ENCODE results near the gene IFITM2.
"Not testable (repeated sequence)": the region's sequence is repeated elsewhere in the genome, so short reads cannot be mapped to it uniquely, and the experiment has no call there.

Gene IFITM2

DNA sequence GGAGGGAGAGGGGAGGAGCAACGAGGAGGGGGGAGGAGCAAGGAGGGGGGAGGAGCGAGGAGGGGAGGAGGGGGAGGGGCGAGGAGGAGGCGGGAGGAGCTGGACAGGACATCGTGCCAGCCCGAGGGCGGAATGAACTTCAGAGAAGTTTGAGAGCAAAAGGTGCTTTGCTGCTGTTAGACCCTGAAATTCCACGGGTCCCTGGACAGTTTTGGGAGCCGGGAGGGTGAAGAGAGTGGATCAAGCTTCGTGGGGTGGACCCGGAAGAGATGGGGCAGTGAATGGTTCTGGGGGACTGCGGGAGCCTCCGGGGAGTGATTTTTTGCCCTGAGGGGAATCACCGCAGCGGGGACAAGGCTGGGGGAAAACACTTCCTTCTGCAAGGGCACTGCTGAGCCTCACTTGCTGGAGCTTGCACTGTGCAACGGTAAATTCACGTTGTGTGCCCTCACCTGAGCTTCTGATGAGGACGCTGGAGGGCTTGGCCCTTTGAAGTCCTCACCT lies 40.1 kb upstream of the IFITM2 start:
- Histone ChIP-seq H3K4me3 (ENCODE audit: insufficient read depth in 1 of 2, low read depth in 1 of 2, low read length in 2 of 2) (no peak overlapping the region), H3K36me3 (ENCODE audit: control insufficient read depth in 1 of 2, insufficient read depth in 2 of 2, low read depth in 1 of 2, low read length in 2 of 2) (no peaks in the 10 kb centered on the region), H3K18ac (ENCODE audit: low read depth in 1 of 2, low read length in 2 of 2) (no peak overlapping the region), H3K79me1 (replicated peaks; ENCODE audit: low read length, poor library complexity, severe bottlenecking) (no peaks in the 10 kb centered on the region), H3K4me2 (ENCODE audit: low read length, poor library complexity, severe bottlenecking) (no peak overlapping the region), H3K23ac (ENCODE audit: low read length in 2 of 2) (no peak overlapping the region), H4K91ac (ENCODE audit: low read length) (no peak overlapping the region), H3K9me3 (ENCODE audit: control insufficient read depth, low read length) (no peaks in the 10 kb centered on the region), H3K4me1 (ENCODE audit: control insufficient read depth, insufficient read depth, low read depth, low read length) (peaks cover 6% of the 10 kb centered on the region), H3K27me3 (ENCODE audit: control insufficient read depth in 1 of 2, insufficient read depth in 1 of 2, low read length in 2 of 2) (peaks cover 3 to 28% of the 10 kb centered on the region in 2 experiments), H4K8ac (ENCODE audit: low read length) (no peak overlapping the region), H2AK5ac (ENCODE audit: low read length, severe bottlenecking) (no peak overlapping the region), H3K14ac (ENCODE audit: low read length in 2 of 2) (no peak overlapping the region), H2AFZ (ENCODE audit: low read depth, low read length) (no peak overlapping the region), H3K4ac (ENCODE audit: low read depth in 1 of 2, low read length in 2 of 2) (no peak overlapping the region), H3K27ac (ENCODE audit: low read length, poor library complexity, severe bottlenecking) (no peak overlapping the region), H2BK12ac (ENCODE audit: low read length in 2 of 2) (no peak overlapping the region), H3K9ac (ENCODE audit: low read length) (no peak overlapping the region), H2BK5ac (ENCODE audit: low read depth, low read length, poor library complexity, severe bottlenecking) (no peak overlapping the region), H2BK120ac (ENCODE audit: low read depth, low read length) (no peak overlapping the region), H2BK15ac (ENCODE audit: low read depth, poor library complexity, severe bottlenecking) (no peak overlapping the region)
- no peak for DNase-seq
- 75% methylated on average over 17 of the region's 18 CpGs for WGBS

DNA sequence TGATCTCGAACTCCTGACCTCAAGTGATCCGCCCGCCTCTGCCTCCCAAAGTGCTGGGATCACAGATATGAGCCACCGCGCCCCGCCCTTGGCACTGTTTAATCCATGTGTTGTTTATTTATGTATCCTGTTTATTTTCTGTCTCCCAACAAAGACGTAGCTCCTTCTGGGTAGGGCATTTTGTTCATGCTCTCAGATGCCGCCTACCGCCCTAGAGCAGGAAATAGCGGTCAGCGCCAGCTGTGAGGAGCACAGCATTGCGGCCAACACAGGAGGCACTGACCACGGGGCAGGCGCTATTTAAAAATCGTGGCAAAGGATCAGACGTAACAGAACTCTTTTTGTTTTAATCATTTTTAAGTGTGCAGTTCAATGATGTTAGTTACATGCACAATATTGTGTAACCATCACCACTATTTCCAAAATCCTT lies 38.9 kb upstream of the IFITM2 start:
- not testable (repeated sequence) for H4K91ac ChIP-seq (ENCODE audit: low read length); H3K4me1 ChIP-seq (ENCODE audit: control insufficient read depth, insufficient read depth, low read depth, low read length); H2BK120ac ChIP-seq (ENCODE audit: low read depth, low read length); H3K27ac ChIP-seq (ENCODE audit: low read length, poor library complexity, severe bottlenecking); DNase-seq; H3K36me3 ChIP-seq (ENCODE audit: control insufficient read depth in 1 of 2, insufficient read depth in 2 of 2, low read depth in 1 of 2, low read length in 2 of 2); H4K8ac ChIP-seq (ENCODE audit: low read length); H3K79me1 ChIP-seq (replicated peaks; ENCODE audit: low read length, poor library complexity, severe bottlenecking); H3K18ac ChIP-seq (ENCODE audit: low read depth in 1 of 2, low read length in 2 of 2); H3K4ac ChIP-seq (ENCODE audit: low read depth in 1 of 2, low read length in 2 of 2); H2BK5ac ChIP-seq (ENCODE audit: low read depth, low read length, poor library complexity, severe bottlenecking); H2AFZ ChIP-seq (ENCODE audit: low read depth, low read length); H2BK15ac ChIP-seq (ENCODE audit: low read depth, poor library complexity, severe bottlenecking); H2AK5ac ChIP-seq (ENCODE audit: low read length, severe bottlenecking); H2BK12ac ChIP-seq (ENCODE audit: low read length in 2 of 2); H3K14ac ChIP-seq (ENCODE audit: low read length in 2 of 2); H3K23ac ChIP-seq (ENCODE audit: low read length in 2 of 2); H3K4me2 ChIP-seq (ENCODE audit: low read length, poor library complexity, severe bottlenecking); H3K9me3 ChIP-seq (ENCODE audit: control insufficient read depth, low read length)
- H3K9ac ChIP-seq (ENCODE audit: low read length): peak overlapping the region; percentile 75
- WGBS: 85% methylated on average over 14 of the region's 16 CpGs
- peaks cover 7 to 36% of the 10 kb centered on the region in 2 experiments for H3K27me3 ChIP-seq (ENCODE audit: control insufficient read depth in 1 of 2, insufficient read depth in 1 of 2, low read length in 2 of 2)
- H3K4me3 ChIP-seq (ENCODE audit: insufficient read depth in 1 of 2, low read depth in 1 of 2, low read length in 2 of 2): peak overlapping the region in 1 of 2 experiments; percentile 70

DNA sequence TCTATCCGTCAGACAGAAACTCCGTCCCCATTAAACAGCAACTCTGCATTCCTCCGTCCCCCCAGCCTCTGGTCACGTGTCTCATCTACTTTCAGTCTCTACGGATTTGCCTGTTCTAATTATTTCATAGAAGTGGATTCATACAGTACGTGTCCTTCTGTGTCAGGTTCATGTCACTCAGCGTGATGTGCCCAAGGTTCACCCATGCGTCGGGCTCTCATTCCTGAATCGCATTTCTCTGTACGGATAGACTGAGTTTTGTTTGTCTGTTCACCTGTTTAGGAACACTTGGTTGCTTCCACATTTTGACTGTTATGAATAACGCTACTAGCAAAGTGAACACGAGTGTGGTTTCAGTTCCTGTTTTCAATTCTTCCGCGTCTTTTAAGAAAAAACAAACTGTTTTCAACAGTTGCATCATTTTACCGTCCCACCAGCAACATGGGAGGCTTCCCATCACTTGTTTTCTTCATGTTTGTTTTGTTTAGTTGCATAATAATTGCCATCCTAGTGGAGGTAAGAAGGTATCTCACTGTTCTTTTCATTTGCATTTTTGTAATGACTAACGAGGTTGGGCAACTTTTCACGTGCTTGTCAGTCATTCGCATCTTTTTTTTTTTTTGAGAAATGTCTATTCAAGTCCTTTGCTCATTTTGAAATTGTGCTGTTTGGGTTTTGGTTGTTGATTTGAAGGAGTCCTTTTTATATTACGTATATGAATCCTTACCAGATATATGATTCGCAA lies 38.3 kb upstream of the IFITM2 start:
- Histone ChIP-seq H3K4me1 (ENCODE audit: control insufficient read depth, insufficient read depth, low read depth, low read length) (peaks cover 6% of the 10 kb centered on the region), H3K4ac (ENCODE audit: low read depth in 1 of 2, low read length in 2 of 2) (no peak overlapping the region), H3K9ac (ENCODE audit: low read length) (peak overlapping the region; percentile 75), H3K27me3 (ENCODE audit: control insufficient read depth in 1 of 2, insufficient read depth in 1 of 2, low read length in 2 of 2) (peaks cover 7 to 42% of the 10 kb centered on the region in 2 experiments), H2BK12ac (ENCODE audit: low read length in 2 of 2) (no peak overlapping the region), H2BK5ac (ENCODE audit: low read depth, low read length, poor library complexity, severe bottlenecking) (no peak overlapping the region), H4K91ac (ENCODE audit: low read length) (no peak overlapping the region), H2AK5ac (ENCODE audit: low read length, severe bottlenecking) (no peak overlapping the region), H3K36me3 (ENCODE audit: control insufficient read depth in 1 of 2, insufficient read depth in 2 of 2, low read depth in 1 of 2, low read length in 2 of 2) (no peaks in the 10 kb centered on the region), H4K8ac (ENCODE audit: low read length) (no peak overlapping the region), H3K23ac (ENCODE audit: low read length in 2 of 2) (no peak overlapping the region), H2BK15ac (ENCODE audit: low read depth, poor library complexity, severe bottlenecking) (no peak overlapping the region), H3K4me3 (ENCODE audit: insufficient read depth in 1 of 2, low read depth in 1 of 2, low read length in 2 of 2) (peak overlapping the region in 1 of 2 experiments; percentile 70), H3K27ac (ENCODE audit: low read length, poor library complexity, severe bottlenecking) (no peak overlapping the region), H3K18ac (ENCODE audit: low read depth in 1 of 2, low read length in 2 of 2) (no peak overlapping the region), H3K14ac (ENCODE audit: low read length in 2 of 2) (no peak overlapping the region), H3K79me1 (replicated peaks; ENCODE audit: low read length, poor library complexity, severe bottlenecking) (no peaks in the 10 kb centered on the region), H3K4me2 (ENCODE audit: low read length, poor library complexity, severe bottlenecking) (no peak overlapping the region), H3K9me3 (ENCODE audit: control insufficient read depth, low read length) (no peaks in the 10 kb centered on the region), H2BK120ac (ENCODE audit: low read depth, low read length) (no peak overlapping the region), H2AFZ (ENCODE audit: low read depth, low read length) (no peak overlapping the region)
- no peak for DNase-seq
- WGBS: 80% methylated on average over 19 of the region's 21 CpGs

GRCh38 chr11:270451-271318 lies 36.9 kb upstream of the IFITM2 start:
- Histone ChIP-seq H3K79me1 (replicated peaks; ENCODE audit: low read length, poor library complexity, severe bottlenecking) (no peaks in the 10 kb centered on the region), H3K4me2 (ENCODE audit: low read length, poor library complexity, severe bottlenecking) (no peak overlapping the region), H3K4ac (ENCODE audit: low read depth in 1 of 2, low read length in 2 of 2) (no peak overlapping the region), H3K4me1 (ENCODE audit: control insufficient read depth, insufficient read depth, low read depth, low read length) (peaks cover 6% of the 10 kb centered on the region), H3K18ac (ENCODE audit: low read depth in 1 of 2, low read length in 2 of 2) (no peak overlapping the region), H4K8ac (ENCODE audit: low read length) (no peak overlapping the region), H2AFZ (ENCODE audit: low read depth, low read length) (no peak overlapping the region), H2BK5ac (ENCODE audit: low read depth, low read length, poor library complexity, severe bottlenecking) (no peak overlapping the region), H3K14ac (ENCODE audit: low read length in 2 of 2) (no peak overlapping the region), H3K36me3 (ENCODE audit: control insufficient read depth in 1 of 2, insufficient read depth in 2 of 2, low read depth in 1 of 2, low read length in 2 of 2) (no peaks in the 10 kb centered on the region), H3K23ac (ENCODE audit: low read length in 2 of 2) (no peak overlapping the region), H3K27ac (ENCODE audit: low read length, poor library complexity, severe bottlenecking) (no peak overlapping the region), H3K27me3 (ENCODE audit: control insufficient read depth in 1 of 2, insufficient read depth in 1 of 2, low read length in 2 of 2) (peaks cover 7 to 54% of the 10 kb centered on the region in 2 experiments), H2BK15ac (ENCODE audit: low read depth, poor library complexity, severe bottlenecking) (no peak overlapping the region), H2AK5ac (ENCODE audit: low read length, severe bottlenecking) (no peak overlapping the region), H2BK120ac (ENCODE audit: low read depth, low read length) (no peak overlapping the region), H3K9me3 (ENCODE audit: control insufficient read depth, low read length) (peaks cover 8% of the 10 kb centered on the region), H2BK12ac (ENCODE audit: low read length in 2 of 2) (no peak overlapping the region), H4K91ac (ENCODE audit: low read length) (peak overlapping the region; percentile 18), H3K4me3 (ENCODE audit: insufficient read depth in 1 of 2, low read depth in 1 of 2, low read length in 2 of 2) (no peak overlapping the region), H3K9ac (ENCODE audit: low read length) (no peak overlapping the region)
- WGBS: 85% methylated on average over 18 of the region's 18 CpGs
- no peak for DNase-seq
